Activated B cell treated with CpG ODN at 0.5 μM for 24 hours (primary cell): ENCODE results near the gene CCL21. TPM values are rescaled to one million over a fixed set of nuclear protein-coding genes. Genes with fewer than 3 reads are reported as not detected.

Experiments used
- ATAC-seq: fragments of 200-7000 bp; cut with Tn5 transposase; one replicate; pipeline ENCODE4 v1.10.0; 2021; ENCODE audit warnings: low read depth, mild to moderate bottlenecking, moderate library complexity
- CTCF ChIA-PET: fragments of 350-600 bp; sonication (Branson Sonifier 250); formaldehyde crosslinking; loops from one replicate; lab custom pipeline; 2021; ENCODE audit warnings: antibody characterized with exemption; lab: Charles Lee
- POLR2A ChIA-PET: fragments of 350-600 bp; sonication (Branson Sonifier 250); formaldehyde crosslinking; loops from one replicate; lab custom pipeline; 2021; ENCODE audit warnings: antibody characterized with exemption; lab: Charles Lee
- DNase-seq: peaks from one replicate; pipeline ENCODE4 v3.0.0; 2022
- H3K27ac Mint-ChIP-seq: one replicate; pipeline ENCODE4 v1.8.0; 2020; ENCODE audit warnings: mixed read lengths
- H3K27me3 Mint-ChIP-seq: one replicate; pipeline ENCODE4 v1.8.0; 2021; ENCODE audit warnings: mixed read lengths
- H3K36me3 Mint-ChIP-seq: one replicate; pipeline ENCODE4 v1.8.0; 2021; ENCODE audit warnings: low read depth, mixed read lengths
- H3K4me1 Mint-ChIP-seq: one replicate; pipeline ENCODE4 v1.8.0; 2021; ENCODE audit warnings: mixed read lengths
- H3K4me3 Mint-ChIP-seq: one replicate; pipeline ENCODE4 v1.8.0; 2020; ENCODE audit warnings: mild to moderate bottlenecking, mixed read lengths
- H3K9me3 Mint-ChIP-seq: one replicate; pipeline ENCODE4 v1.8.0; 2020; ENCODE audit warnings: mixed read lengths
- intact Hi-C: fragments of 100-400 bp; cut with micrococcal nuclease; formaldehyde crosslinking; loops from one replicate; pipeline ENCODE4 v1.15.1; 2024
- total RNA-seq: library from RNA; stranded (reverse); gene quantifications from 2 replicates; pipeline ENCODE4 v1.2.3, GENCODE V29; 2022
- TF ChIP-seq, protein P1 (sequence below): fragments of 200-600 bp; IDR thresholded peaks from one replicate; pipeline ENCODE4 v1.8.0; 2022; ENCODE audit warnings: antibody characterized with exemption, mild to moderate bottlenecking

The CCL21 gene
- total RNA-seq, 1 donor from 2014 or later: not detected

DNA sequence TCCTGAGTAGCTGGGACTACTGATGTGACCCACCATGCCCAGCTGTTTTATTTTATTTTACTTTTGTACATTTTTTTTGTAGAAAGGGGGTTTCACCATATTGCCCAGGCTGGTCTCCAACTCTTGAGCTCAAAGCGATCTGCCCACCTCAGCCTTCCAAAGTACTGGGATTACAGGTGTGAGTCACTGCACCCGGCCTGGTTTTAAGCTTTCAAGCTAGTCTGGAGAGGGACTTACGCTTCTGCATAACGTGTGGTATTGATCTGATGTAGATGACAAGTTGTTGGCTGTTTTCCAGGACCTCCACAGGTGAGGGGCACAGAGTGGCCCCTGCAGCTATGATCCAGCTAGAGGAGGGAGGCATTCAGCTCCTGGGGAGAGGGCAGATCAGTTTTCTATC lies 6.8 kb upstream of the CCL21 start:
- Mint-ChIP-seq H3K9me3 (no peaks in the 10 kb centered on the region), H3K27ac (no peak overlapping the region), H3K27me3 (peaks cover 27% of the 10 kb centered on the region), H3K4me3 (no peak overlapping the region), H3K36me3 (no peaks in the 10 kb centered on the region), H3K4me1 (no peaks in the 10 kb centered on the region)
- no peak for ATAC-seq
- TF ChIP-seq, protein P1, sequence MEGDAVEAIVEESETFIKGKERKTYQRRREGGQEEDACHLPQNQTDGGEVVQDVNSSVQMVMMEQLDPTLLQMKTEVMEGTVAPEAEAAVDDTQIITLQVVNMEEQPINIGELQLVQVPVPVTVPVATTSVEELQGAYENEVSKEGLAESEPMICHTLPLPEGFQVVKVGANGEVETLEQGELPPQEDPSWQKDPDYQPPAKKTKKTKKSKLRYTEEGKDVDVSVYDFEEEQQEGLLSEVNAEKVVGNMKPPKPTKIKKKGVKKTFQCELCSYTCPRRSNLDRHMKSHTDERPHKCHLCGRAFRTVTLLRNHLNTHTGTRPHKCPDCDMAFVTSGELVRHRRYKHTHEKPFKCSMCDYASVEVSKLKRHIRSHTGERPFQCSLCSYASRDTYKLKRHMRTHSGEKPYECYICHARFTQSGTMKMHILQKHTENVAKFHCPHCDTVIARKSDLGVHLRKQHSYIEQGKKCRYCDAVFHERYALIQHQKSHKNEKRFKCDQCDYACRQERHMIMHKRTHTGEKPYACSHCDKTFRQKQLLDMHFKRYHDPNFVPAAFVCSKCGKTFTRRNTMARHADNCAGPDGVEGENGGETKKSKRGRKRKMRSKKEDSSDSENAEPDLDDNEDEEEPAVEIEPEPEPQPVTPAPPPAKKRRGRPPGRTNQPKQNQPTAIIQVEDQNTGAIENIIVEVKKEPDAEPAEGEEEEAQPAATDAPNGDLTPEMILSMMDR: no peak
- DNase-seq: no peak
- POLR2A ChIA-PET: no interaction called here
- intact Hi-C loops: no loop called here
- CTCF ChIA-PET: no interaction called here

DNA sequence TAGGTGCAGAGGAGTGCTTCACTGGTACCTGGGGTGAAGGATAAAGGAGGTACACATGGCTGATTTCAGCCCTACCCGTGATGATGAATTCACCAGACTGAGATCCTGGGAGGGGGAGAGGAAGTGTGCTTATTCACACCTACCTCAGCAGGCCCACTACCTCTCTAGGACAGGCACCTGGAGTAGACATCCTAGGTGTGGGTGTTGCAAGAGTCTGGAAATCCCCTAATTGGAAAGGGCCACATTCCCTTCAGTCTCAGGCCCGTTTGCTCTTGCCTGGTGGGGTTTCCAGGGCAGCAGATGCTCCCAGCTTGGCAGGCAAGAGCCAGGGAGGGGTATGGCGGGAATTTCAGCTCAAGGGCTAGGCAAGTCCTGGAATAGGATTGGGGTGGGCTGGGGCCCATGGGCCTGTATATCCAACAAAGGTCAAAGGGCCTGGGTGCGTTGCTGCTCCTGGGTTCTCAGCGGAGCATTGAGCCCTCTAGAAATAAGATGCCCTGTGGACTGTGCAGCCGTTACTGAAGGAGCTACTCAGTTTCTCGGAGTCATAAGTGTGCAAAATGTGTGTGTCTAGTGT lies 5.8 kb upstream of the CCL21 start:
- peaks cover 27% of the 10 kb centered on the region for H3K27me3 Mint-ChIP-seq
- H3K4me1 Mint-ChIP-seq: no peaks in the 10 kb centered on the region
- no peak for DNase-seq
- ATAC-seq: no peak
- ChIA-PET CTCF (no interaction called here), POLR2A (no interaction called here)
- no peak overlapping the region for H3K4me3 Mint-ChIP-seq
- no peaks in the 10 kb centered on the region for H3K36me3 Mint-ChIP-seq
- H3K27ac Mint-ChIP-seq: no peak overlapping the region
- intact Hi-C loops: no loop called here
- TF ChIP-seq, protein P1: no peak
- no peaks in the 10 kb centered on the region for H3K9me3 Mint-ChIP-seq

DNA sequence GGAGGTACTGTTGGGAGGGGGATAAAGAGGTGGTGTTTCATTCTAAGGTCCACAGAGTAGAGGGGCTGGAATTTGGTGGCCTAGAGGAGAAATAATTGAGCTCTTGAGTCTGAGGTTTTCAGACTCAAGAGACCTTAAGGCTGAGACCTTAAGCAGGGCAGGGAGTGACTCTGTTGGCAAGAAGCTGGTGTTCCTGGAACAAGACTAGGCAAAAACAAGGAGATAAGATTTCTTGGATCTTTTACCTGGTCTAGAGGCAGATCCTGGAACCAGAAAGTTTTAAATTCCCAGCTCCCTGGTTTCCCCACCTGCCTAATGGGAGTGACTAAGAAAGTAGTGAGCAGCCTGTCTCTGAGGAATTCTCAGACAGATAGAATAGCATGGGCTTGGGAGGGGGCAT lies 4.1 kb upstream of the CCL21 start:
- intact Hi-C loops: no loop called here
- no peaks in the 10 kb centered on the region for H3K36me3 Mint-ChIP-seq
- TF ChIP-seq, protein P1: no peak
- no peaks in the 10 kb centered on the region for H3K4me1 Mint-ChIP-seq
- H3K27me3 Mint-ChIP-seq: peaks cover 25% of the 10 kb centered on the region
- ChIA-PET POLR2A (no interaction called here), CTCF (interaction anchor here (1.1 kb wide), 1 partner anchor 12 kb away, joined by 5 read pairs; no protein-coding TSS in a partner anchor)
- H3K27ac Mint-ChIP-seq: no peak overlapping the region
- DNase-seq (no peak), ATAC-seq (no peak)
- H3K9me3 Mint-ChIP-seq: no peaks in the 10 kb centered on the region
- H3K4me3 Mint-ChIP-seq: no peak overlapping the region

DNA sequence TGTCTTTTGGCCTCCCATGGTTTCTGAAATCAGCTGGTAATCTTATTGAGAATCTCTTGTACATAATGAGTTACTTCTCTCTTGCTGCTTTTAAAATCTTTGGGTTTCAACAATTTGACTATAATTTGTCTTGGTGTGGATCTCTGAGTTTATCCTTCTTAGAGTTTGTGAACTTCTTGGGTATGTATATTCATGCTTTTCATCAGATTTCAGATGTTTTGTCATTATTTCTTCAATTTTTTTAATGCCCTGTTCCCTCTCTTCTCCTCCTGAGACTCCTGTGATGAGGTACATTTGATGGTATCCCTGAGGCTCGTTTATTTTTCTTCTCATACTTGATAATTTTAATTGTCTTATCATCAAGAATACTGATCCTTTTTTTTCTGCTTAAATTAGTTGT lies 2.2 kb upstream of the CCL21 start:
- no peak for ATAC-seq
- POLR2A ChIA-PET: no interaction called here
- peaks cover 25% of the 10 kb centered on the region for H3K27me3 Mint-ChIP-seq
- CTCF ChIA-PET: interaction anchor here (1.0 kb wide), 1 partner anchor 10 kb away, joined by 3 read pairs; no protein-coding TSS in a partner anchor
- H3K4me3 Mint-ChIP-seq: no peak overlapping the region
- H3K27ac Mint-ChIP-seq: no peak overlapping the region
- intact Hi-C loops: no loop called here
- H3K4me1 Mint-ChIP-seq: no peaks in the 10 kb centered on the region
- no peaks in the 10 kb centered on the region for H3K9me3 Mint-ChIP-seq
- no peak for DNase-seq
- H3K36me3 Mint-ChIP-seq: no peaks in the 10 kb centered on the region
- TF ChIP-seq, protein P1: no peak

DNA sequence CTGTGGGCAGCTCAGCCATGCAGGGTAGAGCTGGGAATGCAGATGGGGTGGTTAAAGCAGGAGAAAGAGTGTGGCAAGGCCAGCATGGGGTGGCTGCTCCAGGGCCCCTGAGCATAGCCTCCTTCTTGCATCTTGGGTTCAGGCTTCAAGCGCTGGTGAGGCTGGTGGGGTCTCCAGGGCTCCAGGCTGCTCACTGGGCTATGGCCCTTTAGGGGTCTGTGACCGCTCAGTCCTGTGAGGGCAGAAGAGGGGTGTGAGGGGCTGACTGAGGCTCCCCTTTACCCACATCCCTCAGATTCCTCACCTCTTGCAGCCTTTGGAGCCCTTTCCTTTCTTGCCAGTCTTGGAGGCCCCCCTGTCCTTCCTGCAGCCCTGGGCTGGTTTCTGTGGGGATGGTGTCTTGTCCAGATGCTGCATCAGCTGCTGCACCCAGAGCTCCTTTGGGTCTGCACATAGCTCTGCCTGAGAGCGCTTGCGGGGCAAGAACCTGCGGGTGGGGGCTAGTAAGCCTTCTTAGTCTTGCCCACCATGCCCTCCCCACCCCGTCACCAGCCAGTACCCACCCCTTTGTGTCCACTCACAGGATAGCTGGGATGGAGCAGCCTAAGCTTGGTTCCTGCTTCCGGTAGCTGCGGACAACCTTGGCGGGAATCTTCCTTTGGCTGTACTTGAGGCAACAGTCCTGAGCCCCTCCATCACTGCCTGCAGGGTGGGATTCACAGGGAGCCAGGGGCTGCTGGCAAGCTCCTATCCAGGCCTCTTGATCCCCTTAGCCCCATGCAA lies 549 bp downstream of the CCL21 start:
- CTCF ChIA-PET: no interaction called here
- ATAC-seq (no peak), DNase-seq (no peak)
- H3K27me3 Mint-ChIP-seq: peaks cover 20% of the 10 kb centered on the region
- no peak overlapping the region for H3K27ac Mint-ChIP-seq
- H3K4me3 Mint-ChIP-seq: no peak overlapping the region
- H3K36me3 Mint-ChIP-seq: no peaks in the 10 kb centered on the region
- no peaks in the 10 kb centered on the region for H3K4me1 Mint-ChIP-seq
- TF ChIP-seq, protein P1: no peak
- intact Hi-C loops: no loop called here
- POLR2A ChIA-PET: no interaction called here
- H3K9me3 Mint-ChIP-seq: no peaks in the 10 kb centered on the region
